ENCODE measurements around the gene DTX3.
"Not testable (repeated sequence)": the region's sequence is repeated elsewhere in the genome, so short reads cannot be mapped to it uniquely, and the experiment has no call there.

Gene DTX3

DNA sequence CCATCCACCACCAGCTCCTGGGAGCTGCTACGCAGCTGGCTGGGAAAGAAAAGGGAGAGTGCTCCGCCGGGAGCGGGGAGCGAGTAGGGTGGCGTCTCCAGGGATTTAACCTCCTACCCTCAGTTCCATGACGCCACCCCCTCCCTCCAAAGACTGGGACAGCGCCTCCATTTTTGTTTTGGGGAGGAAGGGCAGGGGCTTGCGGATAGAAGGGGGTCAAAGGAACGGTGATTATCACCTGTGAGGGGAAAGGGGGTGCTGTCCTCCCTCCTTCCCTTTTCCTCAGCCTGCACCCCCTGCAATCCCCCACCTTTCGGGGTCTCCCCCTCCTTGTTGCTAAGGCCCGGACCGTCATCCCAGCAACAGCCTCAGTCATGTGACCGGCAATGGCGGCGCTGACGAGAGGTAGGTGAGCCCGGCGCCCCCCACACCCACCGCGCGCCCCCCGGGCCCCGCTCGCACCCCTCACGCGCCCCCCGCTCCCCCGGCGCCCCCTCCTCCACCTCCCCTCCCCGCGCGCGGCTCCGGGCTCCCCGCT lies at the start of gene DTX3:
DTX3 (plus strand) TSS at position 371 of the 538 bp plus-strand sequence. CDS start 1,694 bp downstream, outside the sequence.
- peak; percentile 74 for DNase-seq

- no peak for DNase-seq
Measured at GRCh38 chr12:57554897-57555296, 49.7 kb upstream of the DTX3 start.

DNA sequence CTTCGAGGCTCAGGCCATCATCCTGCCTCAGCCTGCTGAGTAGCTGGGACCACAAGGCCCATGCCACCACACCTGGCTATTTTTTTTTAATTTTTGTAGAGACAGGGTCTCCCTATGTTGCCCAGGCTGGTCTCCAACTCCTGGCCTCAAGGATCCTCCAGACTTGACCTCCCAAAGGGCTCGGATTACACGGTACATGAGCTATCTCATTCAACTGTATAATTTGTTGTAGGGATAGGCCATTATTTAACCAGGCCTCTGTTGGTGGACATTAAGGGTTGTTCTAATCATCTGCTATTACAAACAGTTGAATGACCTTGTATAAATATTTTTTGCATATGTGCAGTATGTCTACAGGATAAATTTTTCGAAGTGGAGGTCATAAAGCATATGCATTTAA lies 45.8 kb upstream of the DTX3 start:
- no peak for DNase-seq

DNA sequence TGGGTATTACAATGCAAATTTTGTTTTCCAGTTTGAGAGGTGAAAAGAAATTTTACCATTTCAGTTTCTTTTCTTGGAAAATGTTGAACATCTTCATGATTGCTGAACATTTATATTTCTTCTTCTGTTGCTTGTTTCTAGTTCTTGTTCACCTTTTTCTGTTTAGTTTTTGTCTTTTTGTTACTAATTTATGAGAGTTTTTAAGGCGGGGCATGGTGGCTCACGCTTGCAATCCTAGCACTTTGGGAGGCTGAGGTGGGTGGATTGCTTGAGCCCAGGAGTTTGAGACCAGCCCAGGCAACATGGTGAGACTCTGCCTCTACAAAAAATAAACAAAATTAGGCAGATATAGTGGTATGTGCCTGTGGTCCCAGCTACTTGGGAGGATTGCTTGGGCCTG lies 44.1 kb upstream of the DTX3 start:
- no peak for DNase-seq

- not testable (repeated sequence) for DNase-seq
Measured at GRCh38 chr12:57561117-57561516, 43.5 kb upstream of the DTX3 start.

- no peak for DNase-seq
Measured at GRCh38 chr12:57563358-57563757, 41.3 kb upstream of the DTX3 start.

DNA sequence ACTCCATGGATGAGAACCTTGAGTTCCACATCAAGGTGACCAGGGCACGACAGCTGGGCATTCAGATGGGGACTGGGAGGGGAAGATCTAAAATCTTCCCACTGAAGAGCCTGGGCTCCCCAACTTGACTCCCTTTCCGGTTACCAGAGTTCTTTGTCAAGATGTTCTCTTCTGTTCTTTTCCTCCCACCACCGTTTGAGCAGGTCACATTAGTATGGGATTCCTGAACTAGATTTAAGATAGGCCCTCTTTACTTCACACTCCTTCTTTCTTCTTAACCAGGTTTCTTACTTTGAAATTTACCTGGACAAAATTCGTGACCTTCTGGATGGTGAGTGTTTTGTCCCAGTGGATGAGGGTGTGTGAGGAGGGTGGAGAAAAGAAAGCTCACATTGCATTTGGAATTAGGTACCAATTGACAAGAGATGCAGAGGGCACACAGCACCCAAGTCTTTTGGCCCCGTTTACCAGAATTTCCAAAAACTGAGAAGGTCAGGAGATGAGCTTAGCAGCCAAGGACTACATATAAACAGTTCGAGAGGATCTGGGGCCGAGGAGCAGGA lies 40.4 kb upstream of the DTX3 start:
- DNase-seq, result no peak

- peak; percentile 16 for DNase-seq
Measured at GRCh38 chr12:57568838-57569237, 35.8 kb upstream of the DTX3 start.

GRCh38 chr12:57569858-57570257 lies 34.8 kb upstream of the DTX3 start:
- DNase-seq, result peak; percentile 47

GRCh38 chr12:57570438-57570837 lies 34.2 kb upstream of the DTX3 start:
- DNase-seq, result peak; percentile 31

DNA sequence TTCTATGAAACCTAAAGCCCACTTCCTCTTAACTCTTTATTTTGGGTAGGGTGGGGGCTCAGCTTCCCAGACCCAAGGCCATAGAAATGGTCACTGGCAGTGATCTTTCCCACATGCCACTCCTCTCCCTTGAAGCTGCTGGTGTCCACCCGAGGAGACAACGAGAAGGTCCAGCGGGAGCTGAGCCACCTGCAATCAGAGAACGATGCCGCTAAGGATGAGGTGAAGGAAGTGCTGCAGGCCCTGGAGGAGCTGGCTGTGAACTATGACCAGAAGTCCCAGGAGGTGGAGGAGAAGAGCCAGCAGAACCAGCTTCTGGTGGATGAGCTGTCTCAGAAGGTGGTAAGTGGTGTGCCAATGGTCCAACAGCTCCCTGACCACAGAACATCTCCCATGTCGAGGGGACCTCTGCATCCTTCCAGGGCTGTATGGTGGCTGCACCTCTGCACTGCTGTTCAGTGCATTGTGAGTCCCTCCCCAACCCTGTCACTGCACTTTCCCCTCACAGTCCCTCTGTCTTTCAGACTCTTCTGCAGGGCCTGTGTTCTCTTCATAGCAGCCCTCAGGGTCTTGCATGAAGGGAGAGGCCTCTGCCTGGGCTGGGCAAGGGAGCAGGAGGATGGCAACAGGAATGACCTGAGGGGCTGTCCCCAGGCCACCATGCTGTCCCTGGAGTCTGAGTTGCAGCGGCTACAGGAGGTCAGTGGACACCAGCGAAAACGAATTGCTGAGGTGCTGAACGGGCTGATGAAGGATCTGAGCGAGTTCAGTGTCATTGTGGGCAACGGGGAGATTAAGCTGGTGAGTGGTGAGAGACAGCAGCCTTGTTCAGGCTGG lies 32.5 kb upstream of the DTX3 start:
- DNase-seq, result peak; percentile 54

- peak; percentile 33 for DNase-seq
Measured at GRCh38 chr12:57574795-57575194, 29.8 kb upstream of the DTX3 start.

GRCh38 chr12:57575771-57576612 lies 28.6 kb upstream of the DTX3 start:
- peak; percentile 50 for DNase-seq

- DNase-seq, result peak; percentile 19
Measured at GRCh38 chr12:57576613-57577160, 27.9 kb upstream of the DTX3 start.

DNA sequence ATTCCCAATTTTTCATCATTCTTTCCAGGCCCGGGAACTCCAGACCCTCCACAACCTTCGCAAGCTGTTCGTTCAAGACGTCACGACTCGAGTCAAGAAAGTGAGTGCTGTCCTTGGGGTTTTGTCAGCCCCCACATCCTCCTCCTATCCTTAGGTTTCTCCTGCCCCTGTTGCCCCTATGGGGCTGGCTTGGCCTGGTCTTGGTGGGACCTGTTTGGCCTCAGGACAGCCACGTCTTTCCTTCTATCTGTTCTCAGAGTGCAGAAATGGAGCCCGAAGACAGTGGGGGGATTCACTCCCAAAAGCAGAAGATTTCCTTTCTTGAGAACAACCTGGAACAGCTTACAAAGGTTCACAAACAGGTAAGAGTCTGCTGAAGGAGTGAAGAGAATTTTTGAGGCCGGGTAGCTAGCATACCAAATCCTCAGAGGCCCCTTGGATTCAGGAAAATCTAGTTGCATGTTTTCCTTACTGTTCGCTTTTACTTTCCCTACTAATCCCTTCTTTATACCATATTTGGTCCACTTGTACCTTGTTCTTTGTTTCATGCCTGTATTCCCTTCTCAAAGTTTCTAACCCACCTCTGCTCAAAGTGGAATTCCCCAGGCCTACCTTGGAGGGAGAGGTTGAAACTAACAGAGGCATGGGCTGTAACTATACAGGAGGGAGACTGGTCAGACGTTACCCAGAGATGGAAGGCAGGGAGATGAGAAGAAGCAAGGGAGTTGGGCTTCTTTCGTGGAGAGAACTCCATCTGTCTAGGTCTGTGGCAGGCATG lies 26.5 kb upstream of the DTX3 start:
- no peak for DNase-seq

DNA sequence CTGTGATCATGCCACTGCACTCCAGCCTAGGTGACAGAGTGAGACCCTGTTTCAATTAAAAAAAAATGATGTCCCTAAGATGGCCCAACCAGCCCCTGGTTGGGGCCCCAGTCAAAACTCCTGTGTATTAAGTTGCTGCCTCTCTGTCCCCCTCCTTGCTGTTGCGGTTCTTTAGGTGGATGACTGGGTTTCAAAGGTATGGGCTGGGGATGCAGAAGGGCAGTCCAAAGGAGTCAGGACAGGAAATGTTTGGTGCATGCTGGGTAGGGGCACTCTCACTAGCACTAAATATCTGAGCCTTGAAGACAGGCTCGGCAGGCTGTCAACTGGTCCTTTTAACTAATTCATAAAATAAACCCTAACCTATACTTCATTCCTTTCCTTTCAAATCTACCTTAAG lies 25.6 kb upstream of the DTX3 start:
- no peak for DNase-seq

- DNase-seq, result no peak
Measured at GRCh38 chr12:57579677-57580465, 24.8 kb upstream of the DTX3 start.

DNA sequence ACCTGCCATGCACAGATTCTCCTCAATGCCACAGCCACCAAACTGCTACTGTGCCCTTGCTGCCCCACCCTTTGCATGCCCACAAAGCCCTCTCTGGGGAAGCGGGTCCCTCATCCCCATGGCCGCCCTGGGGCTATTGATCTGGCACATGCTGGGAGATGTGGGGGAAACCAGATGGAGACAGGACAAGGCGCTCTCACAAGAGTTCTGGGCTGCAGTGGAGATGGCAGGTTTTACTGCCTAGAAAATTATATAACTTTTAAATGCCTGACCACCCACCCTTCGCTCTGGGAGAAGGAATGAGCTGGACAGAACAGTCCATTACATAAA lies 24.2 kb upstream of the DTX3 start:
- peak; percentile 31 for DNase-seq

DNA sequence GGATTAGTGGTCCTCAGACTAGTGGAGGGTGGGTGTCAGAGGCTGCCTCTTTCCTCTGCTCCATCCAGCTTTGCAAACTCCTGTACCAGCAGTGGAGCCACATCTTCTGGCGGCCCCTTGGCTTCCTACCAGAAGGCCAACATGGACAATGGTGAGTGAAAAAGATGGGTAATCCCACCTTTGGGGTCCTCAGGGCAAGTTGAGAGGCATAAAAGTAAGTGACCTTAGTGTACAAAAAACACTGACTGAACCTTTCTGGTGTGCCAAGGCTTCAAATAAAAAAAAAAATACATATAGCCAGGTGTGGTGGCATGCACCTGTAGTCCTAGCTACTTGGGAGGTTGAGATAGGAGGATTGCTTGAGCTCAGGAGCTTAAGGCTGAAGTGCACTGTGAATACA lies 22.8 kb upstream of the DTX3 start:
- DNase-seq, result no peak

- peak; percentile 6 for DNase-seq
Measured at GRCh38 chr12:57582440-57582839, 22.2 kb upstream of the DTX3 start.

GRCh38 chr12:57583008-57583831 lies 21.4 kb upstream of the DTX3 start:
- DNase-seq, result peak; percentile 81
